ENCODE results near the gene PCDHB15. TPM values are rescaled to one million over a fixed set of nuclear protein-coding genes. Genes with fewer than 3 reads are reported as not detected.
"Not testable (repeated sequence)": the region's sequence is repeated elsewhere in the genome, so short reads cannot be mapped to it uniquely, and the experiment has no call there.

PCDHB15 gene
- total RNA-seq, 2 experiments from 2014 or later: not detected

- not testable (repeated sequence) for H3K9me3 Mint-ChIP-seq, H3K27ac Mint-ChIP-seq, H3K36me3 Mint-ChIP-seq, H3K4me3 Mint-ChIP-seq, H3K4me1 Mint-ChIP-seq, DNase-seq
- peaks cover 41% of the 10 kb centered on the region for H3K27me3 Mint-ChIP-seq
Observed at GRCh38 chr5:141225421-141225820, 19.8 kb upstream of the PCDHB15 start.

GRCh38 chr5:141234109-141234667 is 11.0 kb upstream of the PCDHB15 start:
- no peak overlapping the region for H3K27ac Mint-ChIP-seq
- no peak overlapping the region for H3K4me3 Mint-ChIP-seq
- H3K36me3 Mint-ChIP-seq: peaks cover 13% of the 10 kb centered on the region
- no peak for DNase-seq
- peaks cover 28% of the 10 kb centered on the region for H3K9me3 Mint-ChIP-seq
- H3K4me1 Mint-ChIP-seq: no peaks in the 10 kb centered on the region
- H3K27me3 Mint-ChIP-seq: peaks cover 43% of the 10 kb centered on the region

GRCh38 chr5:141235922-141236321 is 9.3 kb upstream of the PCDHB15 start:
- not testable (repeated sequence) for DNase-seq, H3K4me3 Mint-ChIP-seq, H3K4me1 Mint-ChIP-seq, H3K27ac Mint-ChIP-seq
- Mint-ChIP-seq H3K27me3 (peaks cover 61% of the 10 kb centered on the region), H3K36me3 (peaks cover 21% of the 10 kb centered on the region), H3K9me3 (peaks cover 43% of the 10 kb centered on the region)

- H3K4me1 Mint-ChIP-seq: no peaks in the 10 kb centered on the region
- peaks cover 23% of the 10 kb centered on the region for H3K36me3 Mint-ChIP-seq
- H3K9me3 Mint-ChIP-seq: peaks cover 41% of the 10 kb centered on the region
- no peak overlapping the region for H3K4me3 Mint-ChIP-seq
- H3K27ac Mint-ChIP-seq: no peak overlapping the region
- H3K27me3 Mint-ChIP-seq: peaks cover 62% of the 10 kb centered on the region
- no peak for DNase-seq
Observed at GRCh38 chr5:141236516-141237313, 8.5 kb upstream of the PCDHB15 start.

DNA sequence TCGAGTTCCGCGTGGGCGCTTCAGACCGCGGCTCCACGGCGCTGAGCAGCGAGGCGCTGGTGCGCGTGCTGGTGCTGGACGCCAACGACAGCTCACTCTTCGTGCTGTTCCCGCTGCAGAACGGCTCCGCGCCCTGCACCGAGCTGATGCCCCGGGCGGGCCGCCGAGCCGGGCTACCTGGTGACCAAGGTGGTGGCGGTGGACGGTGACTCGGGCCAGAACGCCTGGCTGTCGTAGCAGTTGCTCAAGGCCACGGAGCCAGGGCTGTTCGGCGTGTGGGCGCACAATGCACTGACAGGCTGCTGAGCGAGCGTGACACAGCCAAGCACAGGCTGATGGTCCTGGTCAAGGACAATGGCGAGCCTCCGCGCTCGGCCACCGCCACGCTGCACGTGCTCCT is 3.7 kb upstream of the PCDHB15 start:
- H3K4me3 Mint-ChIP-seq: no peak overlapping the region
- peaks cover 81% of the 10 kb centered on the region for H3K27me3 Mint-ChIP-seq
- H3K9me3 Mint-ChIP-seq: peaks cover 57% of the 10 kb centered on the region
- no peak for DNase-seq
- peaks cover 1% of the 10 kb centered on the region for H3K4me1 Mint-ChIP-seq
- H3K36me3 Mint-ChIP-seq: peaks cover 31% of the 10 kb centered on the region
- H3K27ac Mint-ChIP-seq: no peak overlapping the region

DNA sequence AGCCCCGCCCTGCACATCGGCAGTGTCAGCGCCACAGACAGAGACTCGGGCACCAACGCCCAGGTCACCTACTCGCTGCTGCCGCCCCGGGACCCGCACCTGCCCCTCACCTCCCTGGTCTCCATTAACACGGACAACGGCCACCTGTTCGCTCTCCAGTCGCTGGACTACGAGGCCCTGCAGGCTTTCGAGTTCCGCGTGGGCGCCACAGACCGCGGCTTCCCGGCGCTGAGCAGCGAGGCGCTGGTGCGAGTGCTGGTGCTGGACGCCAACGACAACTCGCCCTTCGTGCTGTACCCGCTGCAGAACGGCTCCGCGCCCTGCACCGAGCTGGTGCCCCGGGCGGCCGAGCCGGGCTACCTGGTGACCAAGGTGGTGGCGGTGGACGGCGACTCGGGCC is 1.8 kb downstream of the PCDHB15 start:
- H3K27ac Mint-ChIP-seq, H3K4me3 Mint-ChIP-seq, H3K4me1 Mint-ChIP-seq, DNase-seq: not testable (repeated sequence)
- Mint-ChIP-seq H3K9me3 (peaks cover 59% of the 10 kb centered on the region), H3K36me3 (peaks cover 27% of the 10 kb centered on the region), H3K27me3 (peaks cover 48% of the 10 kb centered on the region)

GRCh38 chr5:141247434-141247833 is 2.2 kb downstream of the PCDHB15 start:
- Mint-ChIP-seq H3K27me3 (peaks cover 44% of the 10 kb centered on the region), H3K9me3 (peaks cover 58% of the 10 kb centered on the region), H3K36me3 (peaks cover 27% of the 10 kb centered on the region)
- DNase-seq, H3K27ac Mint-ChIP-seq, H3K4me3 Mint-ChIP-seq, H3K4me1 Mint-ChIP-seq: not testable (repeated sequence)

DNA sequence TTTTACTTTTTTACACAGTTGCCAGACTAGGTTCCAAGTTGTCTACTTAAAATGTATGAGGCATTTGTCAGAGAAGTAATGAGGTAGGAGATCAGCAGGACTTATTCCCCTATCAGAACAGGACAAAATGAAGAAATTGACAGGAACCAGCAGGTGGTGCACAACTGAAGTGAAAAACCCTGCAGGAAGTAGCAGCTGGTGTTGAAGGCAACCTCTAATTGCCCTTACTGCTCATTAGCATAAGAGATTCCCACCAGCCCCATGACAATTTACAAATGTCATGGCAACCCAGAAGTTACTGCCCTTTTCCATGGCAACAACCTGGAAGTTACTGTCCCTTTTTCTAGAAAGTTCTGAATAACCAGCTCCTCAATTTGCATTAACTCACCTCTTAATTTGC is 5.4 kb downstream of the PCDHB15 start:
- peaks cover 57% of the 10 kb centered on the region for H3K9me3 Mint-ChIP-seq
- no peaks in the 10 kb centered on the region for H3K4me1 Mint-ChIP-seq
- peaks cover 20% of the 10 kb centered on the region for H3K36me3 Mint-ChIP-seq
- H3K27ac Mint-ChIP-seq: no peak overlapping the region
- H3K4me3 Mint-ChIP-seq: no peak overlapping the region
- peaks cover 12% of the 10 kb centered on the region for H3K27me3 Mint-ChIP-seq
- DNase-seq: no peak

DNA sequence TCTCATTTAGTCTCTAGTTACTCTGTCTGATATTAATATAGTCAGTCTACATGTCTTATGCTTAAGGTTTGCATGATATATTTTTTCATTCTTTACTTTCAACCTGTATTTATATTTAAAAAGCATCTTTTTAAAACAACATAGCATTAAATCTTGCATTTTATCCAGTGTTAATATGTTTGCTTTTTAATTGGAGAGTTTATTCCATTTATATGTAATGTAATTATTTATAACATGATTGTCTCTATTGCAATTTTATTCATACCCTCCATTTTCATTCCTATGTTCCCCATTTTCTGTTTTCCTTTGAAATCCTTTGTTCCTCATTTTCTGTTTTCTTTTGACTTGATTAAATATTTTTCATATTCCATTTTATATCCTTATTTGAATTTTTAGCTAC is 13.3 kb downstream of the PCDHB15 start:
- Mint-ChIP-seq H3K36me3 (peaks cover 23% of the 10 kb centered on the region), H3K9me3 (peaks cover 63% of the 10 kb centered on the region), H3K4me3 (no peak overlapping the region), H3K27me3 (no peaks in the 10 kb centered on the region), H3K27ac (no peak overlapping the region), H3K4me1 (no peaks in the 10 kb centered on the region)
- DNase-seq: no peak

DNA sequence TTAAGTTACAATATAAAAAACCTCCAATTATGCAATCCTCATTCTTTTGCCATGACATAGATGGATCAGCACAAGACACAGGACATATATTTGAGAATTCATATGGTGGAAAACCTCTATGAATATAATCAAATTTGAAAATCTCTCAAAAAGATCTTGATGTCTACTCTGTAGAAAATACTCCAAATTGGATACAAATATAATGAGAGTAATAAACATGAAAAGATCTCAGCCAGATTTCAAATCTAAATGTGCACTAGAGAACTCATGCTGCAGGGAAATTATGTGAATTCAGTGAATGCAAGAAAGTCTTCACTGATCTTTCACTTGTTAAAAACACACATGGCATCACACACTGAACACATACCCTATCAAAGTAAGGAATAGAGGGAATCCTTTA is 13.8 kb downstream of the PCDHB15 start:
- no peak overlapping the region for H3K27ac Mint-ChIP-seq
- peaks cover 24% of the 10 kb centered on the region for H3K36me3 Mint-ChIP-seq
- peaks cover 64% of the 10 kb centered on the region for H3K9me3 Mint-ChIP-seq
- H3K4me1 Mint-ChIP-seq: no peaks in the 10 kb centered on the region
- no peaks in the 10 kb centered on the region for H3K27me3 Mint-ChIP-seq
- H3K4me3 Mint-ChIP-seq: no peak overlapping the region
- no peak for DNase-seq

DNA sequence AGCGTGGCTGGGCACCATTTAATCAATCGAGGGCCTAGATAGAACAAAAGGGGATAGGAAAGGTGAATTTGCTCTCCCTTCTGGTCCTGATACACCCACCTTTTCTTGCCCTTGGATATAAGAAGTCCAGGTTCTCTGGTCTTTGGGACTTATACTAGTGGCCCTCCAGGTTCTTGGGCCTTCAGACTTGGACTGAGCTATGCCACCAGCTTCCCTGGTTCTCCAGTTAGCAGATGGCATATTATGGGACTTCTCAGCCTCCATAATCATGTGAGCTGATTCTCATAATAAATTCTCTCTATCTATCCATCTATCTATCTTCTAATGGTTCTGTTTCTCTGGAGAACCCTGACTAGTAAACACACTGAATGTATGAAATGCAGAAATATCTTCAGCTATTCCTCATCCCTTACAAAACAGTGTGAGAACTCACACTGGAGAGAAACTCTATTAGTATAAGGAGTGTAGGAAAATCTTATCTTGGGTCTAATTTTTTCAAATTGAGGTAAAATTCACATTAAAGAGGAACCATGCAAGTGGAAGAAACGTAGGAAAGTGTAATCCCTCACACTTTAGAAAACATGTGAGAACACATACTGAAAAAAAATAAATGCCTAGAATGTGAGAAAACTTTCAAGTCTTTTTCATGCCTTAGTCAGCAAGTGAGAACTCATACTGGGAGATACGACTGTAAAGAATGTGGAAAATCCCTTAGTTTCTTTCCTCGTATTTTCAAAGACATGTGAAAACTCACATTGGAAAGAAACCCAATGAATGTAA is 15.5 kb downstream of the PCDHB15 start:
- Mint-ChIP-seq H3K9me3 (peaks cover 58% of the 10 kb centered on the region), H3K4me1 (no peaks in the 10 kb centered on the region), H3K27me3 (no peaks in the 10 kb centered on the region), H3K36me3 (peaks cover 32% of the 10 kb centered on the region), H3K27ac (no peak overlapping the region), H3K4me3 (no peak overlapping the region)
- no peak for DNase-seq

GRCh38 chr5:141261238-141261546 is 16.0 kb downstream of the PCDHB15 start:
- H3K9me3 Mint-ChIP-seq: peaks cover 58% of the 10 kb centered on the region

GRCh38 chr5:141269195-141269594 is 24.0 kb downstream of the PCDHB15 start:
- Mint-ChIP-seq H3K27me3 (no peaks in the 10 kb centered on the region), H3K4me3 (no peak overlapping the region), H3K36me3 (peaks cover 44% of the 10 kb centered on the region), H3K27ac (no peak overlapping the region), H3K9me3 (peaks cover 61% of the 10 kb centered on the region), H3K4me1 (no peaks in the 10 kb centered on the region)
- DNase-seq: no peak

More at GRCh38 chr5:141261238-141261546, 16.0 kb downstream of the PCDHB15 start:
- H3K27ac Mint-ChIP-seq: no peak overlapping the region
- no peaks in the 10 kb centered on the region for H3K4me1 Mint-ChIP-seq
- H3K4me3 Mint-ChIP-seq: no peak overlapping the region
- DNase-seq: no peak
- no peaks in the 10 kb centered on the region for H3K27me3 Mint-ChIP-seq
- peaks cover 37% of the 10 kb centered on the region for H3K36me3 Mint-ChIP-seq

DNA sequence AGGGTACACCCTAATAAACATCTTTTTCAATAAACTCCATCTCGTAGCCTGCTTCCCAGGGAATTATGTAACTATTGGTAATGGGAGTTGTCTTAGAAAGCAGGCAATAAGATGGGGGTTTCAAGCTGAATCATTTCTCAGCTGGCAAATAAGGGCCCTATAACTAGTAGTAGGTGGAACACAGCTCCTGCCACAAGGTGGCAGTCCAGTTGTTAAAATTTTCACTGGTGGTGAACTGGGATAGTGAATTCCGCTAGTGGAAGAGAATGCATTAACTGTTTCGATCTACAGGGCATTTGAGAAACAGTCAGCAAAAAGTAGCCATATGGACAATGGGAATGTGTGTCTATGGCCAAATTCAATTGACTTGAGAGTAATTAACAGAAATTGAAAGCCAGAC is 27.7 kb downstream of the PCDHB15 start:
- peaks cover 63% of the 10 kb centered on the region for H3K9me3 Mint-ChIP-seq
- no peaks in the 10 kb centered on the region for H3K27me3 Mint-ChIP-seq
- no peak overlapping the region for H3K4me3 Mint-ChIP-seq

DNA sequence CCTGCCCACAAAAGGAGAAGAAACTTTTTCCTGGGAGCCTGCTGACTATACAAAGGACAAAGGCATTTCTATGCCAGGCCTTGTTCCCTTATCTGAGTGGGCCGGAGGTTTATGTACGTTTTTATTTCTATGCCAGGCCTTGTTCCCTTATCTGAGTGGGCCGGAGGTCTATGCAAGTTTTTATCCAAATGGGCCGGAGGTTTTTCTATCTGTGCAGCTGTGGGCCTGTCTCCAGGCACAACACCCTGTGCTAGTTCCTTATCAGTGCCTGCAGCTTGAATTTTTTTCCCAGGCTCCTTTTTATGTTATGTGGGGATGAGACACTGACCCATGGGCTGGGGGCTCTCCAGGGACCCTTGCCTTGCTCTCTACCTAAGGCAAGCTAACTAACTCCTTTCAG is 53.2 kb downstream of the PCDHB15 start:
- Mint-ChIP-seq H3K4me3 (no peak overlapping the region), H3K27ac (no peak overlapping the region), H3K4me1 (no peaks in the 10 kb centered on the region), H3K36me3 (peaks cover 67% of the 10 kb centered on the region), H3K27me3 (no peaks in the 10 kb centered on the region), H3K9me3 (peaks cover 50% of the 10 kb centered on the region)
- no peak for DNase-seq

More for the DNA sequence above, 27.7 kb downstream of the PCDHB15 start:
- no peaks in the 10 kb centered on the region for H3K4me1 Mint-ChIP-seq
- peaks cover 30% of the 10 kb centered on the region for H3K36me3 Mint-ChIP-seq
- DNase-seq: no peak
- H3K27ac Mint-ChIP-seq: no peak overlapping the region
